ENCODE measurements around the gene SLC38A1. TPM values are rescaled to one million over a fixed set of nuclear protein-coding genes. Genes with fewer than 3 reads are reported as not detected.
"Not testable (repeated sequence)": the region's sequence is repeated elsewhere in the genome, so short reads cannot be mapped to it uniquely, and the experiment has no call there.

SLC38A1 gene
- total RNA-seq, 1 donor from 2014 or later: 44.7 TPM

GRCh38 chr12:46253544-46254162, 15.2 kb downstream of the SLC38A1 start:
- H3K4me1 ChIP-seq: no peaks in the 10 kb centered on the region
- H3K4me3 ChIP-seq: no peak overlapping the region
- TF ChIP-seq POLR2AphosphoS5 (IDR thresholded peaks at IDR 0.05; ENCODE audit: insufficient read depth in 1 of 2, low read depth in 1 of 2) (no peak), POLR2A (IDR thresholded peaks at IDR 0.05) (no peak), CTCF (IDR thresholded peaks at IDR 0.05) (no peak)
- no peaks in the 10 kb centered on the region for H3K9me3 ChIP-seq
- H3K27ac ChIP-seq: no peak overlapping the region
- no peak for DNase-seq (ENCODE audit: extremely low spot score in 2 of 2)
- intact Hi-C loops (cut with DNase I): no loop called here
- H3K36me3 ChIP-seq: no peaks in the 10 kb centered on the region
- no peaks in the 10 kb centered on the region for H3K27me3 ChIP-seq

- intact Hi-C loops (cut with DNase I); DNase-seq (ENCODE audit: extremely low spot score in 2 of 2); H3K4me3 ChIP-seq; H3K9me3 ChIP-seq; H3K27me3 ChIP-seq; H3K27ac ChIP-seq; H3K4me1 ChIP-seq; H3K36me3 ChIP-seq: not testable (repeated sequence)
Observed at GRCh38 chr12:46251994-46252393, 16.8 kb downstream of the SLC38A1 start.

GRCh38 chr12:46249960-46250359, 18.9 kb downstream of the SLC38A1 start:
- H3K36me3 ChIP-seq; intact Hi-C loops (cut with DNase I); H3K27me3 ChIP-seq; H3K27ac ChIP-seq; DNase-seq (ENCODE audit: extremely low spot score in 2 of 2); H3K4me1 ChIP-seq; H3K4me3 ChIP-seq; H3K9me3 ChIP-seq: not testable (repeated sequence)

GRCh38 chr12:46246021-46246700, 22.7 kb downstream of the SLC38A1 start:
- TF ChIP-seq CTCF (IDR thresholded peaks at IDR 0.05): no peak
- no peak for TF ChIP-seq POLR2AphosphoS5 (IDR thresholded peaks at IDR 0.05; ENCODE audit: insufficient read depth in 1 of 2, low read depth in 1 of 2)
- intact Hi-C loops (cut with DNase I): no loop called here
- DNase-seq (ENCODE audit: extremely low spot score in 2 of 2): no peak

GRCh38 chr12:46244997-46245396, 23.8 kb downstream of the SLC38A1 start:
- Histone ChIP-seq H3K36me3 (no peaks in the 10 kb centered on the region), H3K27me3 (no peaks in the 10 kb centered on the region), H3K4me1 (no peaks in the 10 kb centered on the region), H3K4me3 (no peak overlapping the region), H3K9me3 (no peaks in the 10 kb centered on the region), H3K27ac (no peak overlapping the region)
- DNase-seq (ENCODE audit: extremely low spot score in 2 of 2): no peak
- TF ChIP-seq CTCF (IDR thresholded peaks at IDR 0.05) (no peak), POLR2AphosphoS5 (IDR thresholded peaks at IDR 0.05; ENCODE audit: insufficient read depth in 1 of 2, low read depth in 1 of 2) (no peak), POLR2A (IDR thresholded peaks at IDR 0.05) (no peak)
- intact Hi-C loops (cut with DNase I): no loop called here

More at GRCh38 chr12:46246021-46246700, 22.7 kb downstream of the SLC38A1 start:
- no peak overlapping the region for H3K27ac ChIP-seq
- H3K9me3 ChIP-seq: no peaks in the 10 kb centered on the region
- no peaks in the 10 kb centered on the region for H3K27me3 ChIP-seq
- no peaks in the 10 kb centered on the region for H3K4me1 ChIP-seq
- H3K4me3 ChIP-seq: no peak overlapping the region
- H3K36me3 ChIP-seq: no peaks in the 10 kb centered on the region

GRCh38 chr12:46244273-46244915, 24.4 kb downstream of the SLC38A1 start:
- Histone ChIP-seq H3K9me3 (no peaks in the 10 kb centered on the region), H3K27me3 (no peaks in the 10 kb centered on the region), H3K36me3 (no peaks in the 10 kb centered on the region), H3K4me1 (no peaks in the 10 kb centered on the region), H3K27ac (no peak overlapping the region), H3K4me3 (no peak overlapping the region)
- TF ChIP-seq POLR2A (IDR thresholded peaks at IDR 0.05) (no peak), POLR2AphosphoS5 (IDR thresholded peaks at IDR 0.05; ENCODE audit: insufficient read depth in 1 of 2, low read depth in 1 of 2) (no peak), CTCF (IDR thresholded peaks at IDR 0.05) (no peak)
- intact Hi-C loops (cut with DNase I): no loop called here
- no peak for DNase-seq (ENCODE audit: extremely low spot score in 2 of 2)

Measured in vagina (tissue), 2 donors.